ENCODE results near the gene BRD3OS. TPM values are rescaled to one million over a fixed set of nuclear protein-coding genes. Genes with fewer than 3 reads are reported as not detected.

BRD3OS gene
- total and polyA plus RNA-seq, 2 of the 13 experiments (the other 11 are each of a cell fraction or from before 2014, with no cell fraction given), result 4.9 to 5.7 TPM

GRCh38 chr9:133978226-133978898, 46.9 kb upstream of the BRD3OS start (continued):
- no peak for TF ChIP-seq ZNF512 (CRISPR knock-in tag; IDR thresholded peaks at IDR 0.05)
- TF ChIP-seq SKI (IDR thresholded peaks at IDR 0.05; ENCODE audit: partially characterized antibody), result peak; percentile 92
- no peak for TF ChIP-seq ZBTB8A (CRISPR knock-in tag; IDR thresholded peaks at IDR 0.05; ENCODE audit: borderline replicate concordance, low read depth)
- TF ChIP-seq ZNF484 (CRISPR knock-in tag; IDR thresholded peaks at IDR 0.05; ENCODE audit: borderline replicate concordance, low read depth), result no peak
- 0 out of 2 replicates have a peak, but pooled peaks have one; percentile 1 for TF ChIP-seq ZNF749 (CRISPR knock-in tag; IDR thresholded peaks at IDR 0.05; ENCODE audit: borderline replicate concordance)
- TF ChIP-seq XBP1 (CRISPR knock-in tag; IDR thresholded peaks at IDR 0.05), result no peak
- TF ChIP-seq ATM (IDR thresholded peaks at IDR 0.05; ENCODE audit: borderline replicate concordance), result no peak
- TF ChIP-seq MTF2 (CRISPR knock-in tag; IDR thresholded peaks at IDR 0.05; ENCODE audit: borderline replicate concordance), result no peak
- no peak for TF ChIP-seq PAWR (CRISPR knock-in tag; IDR thresholded peaks at IDR 0.05; ENCODE audit: borderline replicate concordance)
- no peak for TF ChIP-seq ZNF839 (CRISPR knock-in tag; IDR thresholded peaks at IDR 0.05; ENCODE audit: borderline replicate concordance)
- TF ChIP-seq ZNF766 (CRISPR knock-in tag; IDR thresholded peaks at IDR 0.05; ENCODE audit: borderline replicate concordance), result no peak
- no peak for TF ChIP-seq ZNF432 (CRISPR knock-in tag; IDR thresholded peaks at IDR 0.05; ENCODE audit: borderline replicate concordance)
- peak; percentile 54; the same call in 1 of the 2 replicates for TF ChIP-seq ZKSCAN8 (CRISPR knock-in tag; IDR thresholded peaks at IDR 0.05; ENCODE audit: borderline replicate concordance)
- no peak for TF ChIP-seq ZNF354B (CRISPR knock-in tag; IDR thresholded peaks at IDR 0.05)
- TF ChIP-seq ZNF652 (CRISPR knock-in tag; IDR thresholded peaks at IDR 0.05; ENCODE audit: borderline replicate concordance, low read depth), result no peak
- peak; percentile 67 for TF ChIP-seq KAT8 (CRISPR knock-in tag; IDR thresholded peaks at IDR 0.05)
- no peak for TF ChIP-seq KDM5A (IDR thresholded peaks at IDR 0.05; ENCODE audit: borderline replicate concordance, low read length)
- peak; percentile 74 for TF ChIP-seq SP5 (CRISPR knock-in tag; IDR thresholded peaks at IDR 0.05; ENCODE audit: borderline replicate concordance, low read depth)
- no peak for TF ChIP-seq ZNF850 (CRISPR knock-in tag; conservative IDR thresholded peaks at IDR 0.05)
- no peak for TF ChIP-seq ZNF280B (CRISPR knock-in tag; IDR thresholded peaks at IDR 0.05; ENCODE audit: borderline replicate concordance)
- TF ChIP-seq FOXA3 (CRISPR knock-in tag; IDR thresholded peaks at IDR 0.05), result peak; percentile 87
- no peak for TF ChIP-seq CERS6 (CRISPR knock-in tag; IDR thresholded peaks at IDR 0.05)
- TF ChIP-seq SNAPC5 (CRISPR knock-in tag; IDR thresholded peaks at IDR 0.05; ENCODE audit: borderline replicate concordance), result no peak
- TF ChIP-seq NKX3-1 (CRISPR knock-in tag; IDR thresholded peaks at IDR 0.05), result no peak
- TF ChIP-seq IRF1 (CRISPR knock-in tag; IDR thresholded peaks at IDR 0.05; ENCODE audit: low read depth), result no peak
- TF ChIP-seq ZNF543 (CRISPR knock-in tag; IDR thresholded peaks at IDR 0.05), result no peak
- no peak for TF ChIP-seq NFRKB (IDR thresholded peaks at IDR 0.05)
